ENCODE data around the gene SNX27.
A peak's percentile ranks its signal among the peaks of the same experiment; 100 is the strongest.
"Not testable (repeated sequence)": the region's sequence is repeated elsewhere in the genome, so short reads cannot be mapped to it uniquely, and the experiment has no call there.

SNX27 gene

GRCh38 chr1:151721788-151722510 lies 110.1 kb downstream of the SNX27 start:
- H3K4me3 ChIP-seq (ENCODE audit: low read length), result peak overlapping the region; percentile 35; the same call in 1 of the 2 replicates
- TF ChIP-seq ZNF274 (IDR thresholded peaks at IDR 0.05; ENCODE audit: low read depth, low read length), result no peak

GRCh38 chr1:151723726-151724370 lies 112.0 kb downstream of the SNX27 start:
- no peak for TF ChIP-seq ZNF274 (IDR thresholded peaks at IDR 0.05; ENCODE audit: low read depth, low read length)

GRCh38 chr1:151728151-151729054 lies 116.6 kb downstream of the SNX27 start:
- no peak for TF ChIP-seq ZNF274 (IDR thresholded peaks at IDR 0.05; ENCODE audit: low read depth, low read length)
- no peak overlapping the region for H3K4me3 ChIP-seq (ENCODE audit: low read length)

More at GRCh38 chr1:151723726-151724370, 112.0 kb downstream of the SNX27 start:
- H3K4me3 ChIP-seq (ENCODE audit: low read length), result no peak overlapping the region

GRCh38 chr1:151729157-151729965 lies 117.5 kb downstream of the SNX27 start:
- TF ChIP-seq ZNF274 (IDR thresholded peaks at IDR 0.05; ENCODE audit: low read depth, low read length), result no peak
- H3K4me3 ChIP-seq (ENCODE audit: low read length), result no peak overlapping the region

- TF ChIP-seq ZNF274 (IDR thresholded peaks at IDR 0.05; ENCODE audit: low read depth, low read length), result no peak
- H3K4me3 ChIP-seq (ENCODE audit: low read length), result no peak overlapping the region
These were observed 118.1 kb downstream of the SNX27 start for GRCh38 chr1:151729966-151730291.

GRCh38 chr1:151733126-151733525 lies 121.3 kb downstream of the SNX27 start:
- no peak overlapping the region for H3K4me3 ChIP-seq (ENCODE audit: low read length)

GRCh38 chr1:151733995-151734394 lies 122.1 kb downstream of the SNX27 start:
- not testable (repeated sequence) for H3K4me3 ChIP-seq (ENCODE audit: low read length)

More at GRCh38 chr1:151733126-151733525, 121.3 kb downstream of the SNX27 start:
- no peak for TF ChIP-seq ZNF274 (IDR thresholded peaks at IDR 0.05; ENCODE audit: low read depth, low read length)

GRCh38 chr1:151737026-151737425 lies 125.2 kb downstream of the SNX27 start:
- no peak overlapping the region for H3K4me3 ChIP-seq (ENCODE audit: low read length)
- no peak for TF ChIP-seq ZNF274 (IDR thresholded peaks at IDR 0.05; ENCODE audit: low read depth, low read length)

- no peak for TF ChIP-seq ZNF274 (IDR thresholded peaks at IDR 0.05; ENCODE audit: low read depth, low read length)
- H3K4me3 ChIP-seq (ENCODE audit: low read length), result no peak overlapping the region
These were observed 125.6 kb downstream of the SNX27 start for GRCh38 chr1:151737479-151737878.

GRCh38 chr1:151739590-151740355 lies 127.9 kb downstream of the SNX27 start:
- no peak for TF ChIP-seq ZNF274 (IDR thresholded peaks at IDR 0.05; ENCODE audit: low read depth, low read length)
- H3K4me3 ChIP-seq (ENCODE audit: low read length), result no peak overlapping the region

GRCh38 chr1:151741516-151741915 lies 129.7 kb downstream of the SNX27 start:
- TF ChIP-seq ZNF274 (IDR thresholded peaks at IDR 0.05; ENCODE audit: low read depth, low read length), result no peak
- no peak overlapping the region for H3K4me3 ChIP-seq (ENCODE audit: low read length)

Measured in GM08714 (cell line).